K562 (cell line): ENCODE measurements around the gene CYP11A1. TPM values are rescaled to one million over a fixed set of nuclear protein-coding genes. Genes with fewer than 3 reads are reported as not detected.

Experiments
- BDP1 ChIP-seq: IDR thresholded peaks from 3 replicates; pipeline ENCODE4 v1.6.1; 2011; ENCODE audit not compliant: insufficient read length, insufficient read depth
- CHD4 ChIP-seq: fragments of 200-600 bp; sonication (generic); IDR thresholded peaks from 3 replicates; pipeline ENCODE4 v1.6.1; 2012; ENCODE audit warnings: low read depth, mild to moderate bottlenecking, mixed read lengths, low read length, inconsistent platforms; ENCODE audit not compliant: insufficient read depth, insufficient replicate concordance, poor library complexity, severe bottlenecking
- EGR1 ChIP-seq: fragments of 450-650 bp; conservative IDR thresholded peaks from 2 replicates; pipeline ENCODE4 v1.6.1; 2017; ENCODE audit warnings: mild to moderate bottlenecking
- ETV6 ChIP-seq, 3 experiments: fragments of 150-350 bp in 1 of 3; sonication (generic) in 1 of 3; formaldehyde crosslinking in 1 of 3; IDR thresholded peaks; 2 replicates each; pipeline versions ENCODE4 v1.6.1 to v1.8.0; 2014 to 2022; ENCODE audit warnings: borderline replicate concordance in 2 of 3, low read depth in 2 of 3, antibody characterized with exemption in 1 of 3, low read length in 1 of 3, mild to moderate bottlenecking in 1 of 3, missing genetic modification reagents in 1 of 3
- MEF2D ChIP-seq: conservative IDR thresholded peaks from 2 replicates; pipeline ENCODE4 v1.6.1; 2016; ENCODE audit warnings: low read depth, missing genetic modification characterization, missing compliant biosample characterization
- MGA ChIP-seq: fragments of 450-650 bp; IDR thresholded peaks from 2 replicates; pipeline ENCODE4 v1.6.1; 2016; ENCODE audit warnings: mild to moderate bottlenecking, moderate library complexity
- NFE2L1 ChIP-seq: fragments of 450-650 bp; IDR thresholded peaks from 2 replicates; pipeline ENCODE4 v1.6.1; 2016; ENCODE audit warnings: missing genetic modification characterization, low read depth, mild to moderate bottlenecking, missing compliant biosample characterization, moderate library complexity, borderline replicate concordance
- PRDM10 ChIP-seq: fragments of 450-650 bp; IDR thresholded peaks from 2 replicates; pipeline ENCODE4 v1.6.1; 2018; ENCODE audit not compliant: partially characterized antibody
- SAFB ChIP-seq: fragments of 200-400 bp; formaldehyde crosslinking; IDR thresholded peaks from 2 replicates; pipeline ENCODE4 v1.6.1; 2017; ENCODE audit warnings: low read depth, low read length, borderline replicate concordance
- ZNF124 ChIP-seq: sonication (generic); formaldehyde crosslinking; IDR thresholded peaks from 2 replicates; pipeline ENCODE4 v1.8.1; 2022; ENCODE audit warnings: missing genetic modification reagents
- polyA plus RNA-seq, 8 experiments: library from polyadenylated mRNA; depleted of rRNA in 4 of 8; stranded (reverse) in 5 of 8; unstranded in 3 of 8; fragments of >200 nt; fragmentation: Nextera tagmentation in 2 of 8; fragmentation: Illumina TruSeq in 1 of 8; extraction: Ambion mirVana in 2 of 8; extraction: Trizol in 1 of 8; gene quantifications; 2 replicates each; pipeline versions ENCODE4 v1.2.1 to v1.2.3, GENCODE V29; 2011 to 2014; ENCODE audit warnings: inconsistent platforms in 1 of 8, missing spikeins in 1 of 8
- total RNA-seq, 7 experiments: library from RNA; depleted of rRNA in 6 of 7; stranded (reverse); fragments of >200 nt in 6 of 7; fragmentation: Illumina TruSeq in 2 of 7; extraction: Trizol in 2 of 7; gene quantifications; 2 replicates each; pipeline versions ENCODE4 v1.2.1 to v1.2.3, GENCODE V29; 2011 to 2021; ENCODE audit warnings: low replicate concordance in 1 of 7

CYP11A1 gene
- total and polyA plus RNA-seq, 9 of the 15 experiments (the other 6 are each of a cell fraction or from before 2014, with no cell fraction given), result 0.06 to 0.24 (median 0.10) TPM; not detected in 4

GRCh38 chr15:74389241-74390048 is 22.0 kb upstream of the CYP11A1 start (continued):
- peak; percentile 89; the same call in 1 of the 2 replicates for TF ChIP-seq MGA
- TF ChIP-seq MEF2D (tag), result peak; percentile 88; the same call in 1 of the 2 replicates
- no peak for TF ChIP-seq ZNF124
- TF ChIP-seq SAFB, result no peak
- TF ChIP-seq NFE2L1, result no peak
- peak; percentile 68 to 87; a peak in 3 of 4 replicates for TF ChIP-seq ETV6 (IDR thresholded peaks at IDR 0.05; ENCODE audit: borderline replicate concordance in 1 of 2, low read depth in 2 of 2, low read length in 1 of 2)
- TF ChIP-seq ETV6 (CRISPR knock-in tag; IDR thresholded peaks at IDR 0.05; ENCODE audit: borderline replicate concordance), result no peak
- no peak for TF ChIP-seq CHD4
- no peak for TF ChIP-seq BDP1
- peak; percentile 69 for TF ChIP-seq EGR1
- TF ChIP-seq PRDM10, result peak; percentile 61
